DMS 273 (cell line): Measurements from ENCODE around the gene ATG16L1.
A peak's percentile ranks its signal among the peaks of the same experiment; 100 is the strongest.

ENCODE experiments used
- DNase-seq: peaks from one replicate; lab custom pipeline; 2025; ENCODE audit not compliant: unreplicated experiment; lab: John Stamatoyannopoulos, UW

ATG16L1 gene

GRCh38 chr2:233289648-233290047 is 38.2 kb downstream of the ATG16L1 start:
- no peak for DNase-seq

GRCh38 chr2:233290051-233290845 is 38.8 kb downstream of the ATG16L1 start:
- DNase-seq = no peak

DNA sequence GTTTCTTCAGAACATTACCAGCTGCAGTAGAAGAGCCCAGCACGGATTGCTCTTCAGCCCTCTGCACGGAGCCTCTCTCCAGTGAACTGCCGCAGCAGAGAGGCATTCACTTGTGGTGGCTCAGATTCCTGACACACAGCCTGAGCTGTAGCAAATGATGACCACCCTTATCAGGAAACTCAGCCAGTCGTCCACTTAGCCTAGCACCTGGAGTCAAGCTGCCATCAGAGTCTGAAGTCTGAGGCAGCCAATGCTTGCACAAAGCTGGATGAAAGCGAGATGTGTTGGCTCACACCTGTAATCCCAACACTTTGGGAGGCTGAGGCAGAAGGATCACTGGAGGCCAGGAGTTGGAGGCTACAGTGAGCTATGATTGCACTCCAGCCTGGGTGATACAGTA is 44.4 kb downstream of the ATG16L1 start:
- DNase-seq = no peak

GRCh38 chr2:233297076-233297475 is 45.6 kb downstream of the ATG16L1 start:
- DNase-seq = no peak

GRCh38 chr2:233300401-233300800 is 48.9 kb downstream of the ATG16L1 start:
- DNase-seq = no peak

GRCh38 chr2:233301248-233301647 is 49.8 kb downstream of the ATG16L1 start:
- DNase-seq = no peak

DNA sequence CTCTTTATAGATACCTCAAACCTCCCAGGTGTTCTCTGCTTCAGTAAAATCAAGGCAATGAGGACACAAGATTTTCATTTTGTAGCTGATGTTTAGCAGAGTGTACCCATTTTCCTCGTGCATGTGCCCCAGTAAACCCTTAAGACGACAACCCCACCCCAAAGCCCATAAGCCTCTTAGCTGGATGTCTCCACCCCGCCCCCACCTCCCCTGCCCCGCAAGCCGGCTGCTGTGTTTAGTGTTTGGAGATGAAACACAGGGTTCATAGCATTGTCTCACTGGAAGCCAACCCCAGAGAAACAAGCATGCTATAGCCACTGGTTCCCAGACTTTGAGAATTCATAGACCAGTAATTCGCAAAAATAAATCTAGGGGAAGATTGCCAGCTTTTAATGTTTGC is 50.3 kb downstream of the ATG16L1 start:
- no peak for DNase-seq

DNA sequence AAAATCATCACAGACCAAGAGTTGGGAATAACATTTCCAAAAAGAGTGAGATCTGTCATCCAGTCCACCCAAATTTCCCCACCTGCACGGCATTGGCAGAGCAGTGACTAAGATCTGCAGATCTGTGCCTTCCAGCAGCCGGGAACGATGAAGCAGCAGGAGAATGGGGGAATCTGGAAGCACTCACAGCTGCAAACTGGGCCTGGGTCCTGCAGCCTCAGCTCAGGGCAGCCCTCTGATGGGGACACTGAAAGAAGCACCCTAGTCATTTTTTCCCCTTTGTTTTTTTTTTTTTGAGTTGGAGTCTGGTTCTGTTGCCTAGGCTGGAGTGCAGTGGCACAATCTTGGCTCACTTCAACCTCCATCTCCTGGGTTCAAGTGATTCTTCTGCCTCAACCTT is 51.8 kb downstream of the ATG16L1 start:
- DNase-seq = no peak

DNA sequence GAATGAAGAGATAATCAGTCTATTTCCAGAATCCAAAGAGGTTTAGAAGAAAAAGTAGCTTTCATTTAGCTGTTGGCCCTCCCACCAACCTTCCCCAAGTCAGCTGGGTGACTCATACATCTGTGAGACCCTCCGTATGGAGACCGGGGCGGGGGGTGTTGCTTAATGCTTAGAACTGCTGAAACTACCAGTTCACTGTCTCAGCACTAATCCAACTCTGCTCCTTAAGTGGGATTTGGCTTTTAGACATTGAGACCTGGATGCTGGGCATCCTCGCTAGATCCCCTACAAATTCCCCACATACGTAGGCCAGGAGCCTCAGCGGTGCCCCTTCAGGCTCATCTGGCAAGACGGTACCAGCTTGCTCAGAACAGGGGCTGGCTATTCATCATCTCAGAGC is 56.1 kb downstream of the ATG16L1 start, which contains the start of gene SAG:
TSS of gene SAG (plus strand) at position 252 of the 400 bp plus-strand sequence. CDS start 1,374 bp downstream, outside the sequence.
- DNase-seq = no peak

- no peak for DNase-seq
Observed at GRCh38 chr2:233311241-233311926, 59.9 kb downstream of the ATG16L1 start.

GRCh38 chr2:233312874-233313273 is 61.4 kb downstream of the ATG16L1 start:
- no peak for DNase-seq

GRCh38 chr2:233314180-233314925 is 62.9 kb downstream of the ATG16L1 start:
- DNase-seq = no peak

DNA sequence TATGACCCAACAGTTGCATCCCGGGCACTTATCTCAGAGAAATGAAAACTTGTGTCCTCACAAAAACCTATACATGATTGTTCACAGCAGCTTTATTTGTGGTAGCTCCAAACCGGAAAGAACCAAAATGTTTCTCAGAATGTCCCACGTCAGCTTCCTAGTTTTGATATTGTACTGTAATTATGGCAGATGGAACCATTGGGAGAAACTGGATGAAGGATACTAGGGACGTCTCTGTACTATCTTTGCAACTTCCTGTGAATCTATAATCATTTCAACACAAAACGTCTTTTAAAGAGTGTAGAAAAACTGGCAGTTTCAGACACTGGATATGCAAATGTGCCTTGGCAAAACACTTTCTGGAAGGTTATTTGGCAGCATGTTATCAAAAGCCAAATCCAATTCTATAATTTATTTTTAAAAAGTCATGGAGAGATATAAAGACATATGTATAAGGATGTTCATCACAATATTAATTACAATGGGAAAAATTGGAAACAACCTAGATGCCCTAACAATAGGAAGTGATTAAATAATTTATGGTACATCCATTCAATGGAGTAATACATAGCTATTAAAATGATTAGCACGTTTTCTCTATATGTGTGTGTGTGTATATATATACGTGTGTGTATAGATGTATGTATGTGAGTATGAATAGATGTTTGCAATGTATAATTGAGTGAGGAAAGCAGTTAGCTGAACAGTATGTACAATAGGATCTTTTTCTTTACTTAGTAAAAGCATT is 65.9 kb downstream of the ATG16L1 start:
- DNase-seq = no peak

DNA sequence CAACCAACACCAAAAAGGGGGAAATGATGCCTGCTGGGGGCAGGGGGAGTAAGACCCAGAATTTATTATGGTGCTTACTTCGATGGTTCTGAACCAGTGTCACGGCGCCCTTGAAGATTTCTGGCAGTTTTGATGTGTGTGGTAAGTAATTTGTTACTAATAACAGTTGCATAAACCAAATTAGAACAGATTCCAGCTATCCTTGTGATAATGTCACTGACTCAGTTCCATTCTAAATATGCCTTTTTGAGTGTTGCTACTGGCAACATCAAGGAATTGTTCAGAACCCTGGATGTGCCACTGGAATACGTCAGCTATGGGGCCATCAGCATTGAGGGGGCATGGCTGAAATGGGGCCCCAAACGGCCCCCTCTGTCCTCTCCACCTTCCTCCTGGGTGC is 67.8 kb downstream of the ATG16L1 start:
- no peak for DNase-seq

- no peak for DNase-seq
Observed at GRCh38 chr2:233320470-233320869, 69.0 kb downstream of the ATG16L1 start.

DNA sequence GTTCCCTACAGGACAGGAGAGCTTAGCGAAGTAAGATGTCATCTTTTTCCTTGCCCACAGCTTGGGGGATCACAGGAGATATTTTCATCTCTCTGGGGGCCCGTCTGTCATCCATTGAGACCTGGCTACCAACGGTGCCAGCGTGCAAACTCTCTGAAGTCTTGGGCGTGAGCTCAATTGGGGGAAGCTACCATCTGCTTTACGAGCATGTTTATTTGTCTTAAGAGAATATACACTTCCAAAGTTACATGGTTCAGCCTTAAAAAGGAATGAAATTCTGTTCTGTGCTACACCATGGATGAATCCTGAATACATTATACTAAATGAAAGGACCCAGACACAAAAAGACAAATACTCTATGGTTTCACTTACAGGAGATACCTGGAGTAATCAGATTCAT is 69.7 kb downstream of the ATG16L1 start:
- DNase-seq = peak; percentile 50

DNA sequence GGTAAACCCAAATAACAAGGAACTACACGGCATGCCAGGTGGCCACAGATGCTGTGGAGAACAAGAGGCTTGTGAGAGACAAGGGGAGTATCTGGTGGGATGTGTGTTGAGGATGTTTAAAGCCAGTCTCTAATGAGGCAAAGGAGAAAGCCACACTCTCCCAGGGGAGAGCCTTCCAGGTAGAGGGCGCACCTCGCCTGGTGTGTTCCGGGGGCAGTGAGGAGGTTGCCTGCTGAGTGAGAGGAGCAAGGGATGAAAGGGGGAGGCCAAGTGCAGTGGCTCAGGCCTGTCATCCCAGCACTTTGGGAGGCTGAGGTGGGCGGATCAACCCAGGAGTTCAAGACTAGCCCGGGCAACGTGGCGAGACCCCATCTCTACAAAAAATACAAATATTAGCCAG is 72.4 kb downstream of the ATG16L1 start:
- no peak for DNase-seq

DNA sequence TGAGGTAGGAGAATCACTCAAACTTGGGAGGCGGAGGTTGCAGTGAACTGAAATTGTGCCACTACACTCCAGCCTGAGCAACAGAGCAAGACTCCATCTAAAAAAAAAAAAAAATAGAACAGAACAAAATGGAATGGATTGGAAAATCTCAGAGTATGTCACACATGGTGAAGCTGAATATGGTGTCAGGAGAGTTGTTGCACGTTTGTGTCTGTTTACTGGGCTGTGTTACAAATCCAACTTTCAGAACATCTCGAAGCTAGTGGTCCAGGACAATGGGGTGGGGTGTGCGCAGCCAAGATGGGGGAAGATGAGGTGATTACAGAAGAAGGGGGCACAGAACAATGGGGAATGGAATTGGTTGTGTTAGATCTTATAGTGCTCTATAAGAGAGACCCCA is 73.8 kb downstream of the ATG16L1 start:
- DNase-seq = no peak

DNA sequence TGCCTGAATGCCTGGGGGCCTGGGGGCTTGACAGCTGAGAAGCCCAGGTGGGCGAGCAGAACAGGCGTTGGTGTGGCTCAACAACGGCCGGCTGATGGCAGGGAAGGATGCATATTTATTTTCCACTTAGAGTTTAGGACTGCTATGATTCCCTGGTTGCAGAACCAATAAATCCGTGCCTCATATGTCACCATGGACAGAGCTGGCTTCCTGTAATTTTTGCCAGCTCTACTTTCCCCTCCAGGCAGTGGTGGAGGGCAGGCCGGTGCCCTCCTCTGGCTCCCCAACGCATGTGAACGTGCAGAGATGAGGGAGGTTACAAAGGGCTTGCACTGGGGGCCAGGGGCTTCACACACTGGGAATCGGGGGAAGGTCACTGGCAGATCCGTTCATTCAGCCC is 74.3 kb downstream of the ATG16L1 start:
- DNase-seq = no peak

DNA sequence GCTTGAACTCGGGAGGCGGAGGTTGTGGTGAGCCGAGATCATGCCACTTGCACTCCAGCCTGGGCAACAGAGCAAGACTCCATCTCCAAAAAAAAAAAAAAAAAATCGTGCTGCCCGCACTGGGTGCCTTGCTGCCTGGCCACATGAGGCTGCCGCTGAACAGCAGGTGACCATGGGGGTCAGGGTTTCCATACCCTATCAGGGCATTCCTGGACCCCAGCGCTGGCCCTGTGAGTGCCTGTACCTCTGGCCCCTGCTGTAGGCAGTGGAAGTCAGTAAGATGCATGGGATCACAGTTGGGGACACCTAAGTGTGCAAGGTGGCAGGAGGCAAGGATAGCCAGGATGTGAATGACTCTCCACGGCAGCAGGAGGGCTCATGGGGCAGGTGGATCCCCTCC is 75.0 kb downstream of the ATG16L1 start:
- DNase-seq = no peak

GRCh38 chr2:233328922-233329321 is 77.4 kb downstream of the ATG16L1 start:
- no peak for DNase-seq
